ENCODE measurements around the gene CDK13.
"Not testable (repeated sequence)": the region's sequence is repeated elsewhere in the genome, so short reads cannot be mapped to it uniquely, and the experiment has no call there.

CDK13 gene

GRCh38 chr7:40148247-40148580 lies 198.2 kb downstream of the CDK13 start:
- H3K9me3 ChIP-seq (ENCODE audit: control insufficient read depth, insufficient read depth, low read depth, low read length) = peaks cover 18% of the 10 kb centered on the region
- not testable (repeated sequence) for H3K4me3 ChIP-seq (ENCODE audit: low read depth, low read length); H3K36me3 ChIP-seq (ENCODE audit: control insufficient read depth, insufficient read depth, low read length); H3K9ac ChIP-seq (ENCODE audit: low read length); H3K4me1 ChIP-seq (ENCODE audit: control insufficient read depth, insufficient read depth, low read length); H3K27ac ChIP-seq (ENCODE audit: low read depth, low read length); H3K27me3 ChIP-seq (ENCODE audit: control insufficient read depth, insufficient read depth, low read length)

- H3K9ac ChIP-seq (ENCODE audit: low read length) = no peak overlapping the region
- H3K9me3 ChIP-seq (ENCODE audit: control insufficient read depth, insufficient read depth, low read depth, low read length) = peaks cover 18% of the 10 kb centered on the region
- no peak overlapping the region for H3K27ac ChIP-seq (ENCODE audit: low read depth, low read length)
- no peaks in the 10 kb centered on the region for H3K27me3 ChIP-seq (ENCODE audit: control insufficient read depth, insufficient read depth, low read length)
- peaks cover 6% of the 10 kb centered on the region; the same call in 1 of the 2 replicates for H3K4me1 ChIP-seq (ENCODE audit: control insufficient read depth, insufficient read depth, low read length)
- H3K36me3 ChIP-seq (ENCODE audit: control insufficient read depth, insufficient read depth, low read length) = no peaks in the 10 kb centered on the region
- no peak overlapping the region for H3K4me3 ChIP-seq (ENCODE audit: low read depth, low read length)
Measured at GRCh38 chr7:40148671-40149070, 198.6 kb downstream of the CDK13 start.
